Ascending aorta (tissue), 2 donors: ENCODE measurements around the gene MYL7. TPM values are rescaled to one million over a fixed set of nuclear protein-coding genes. Genes with fewer than 3 reads are reported as not detected.

Experiments used
- DNase-seq, 2 donors: peaks; one replicate each; pipeline ENCODE4 v3.0.0-alpha.2; 2019; ENCODE audit warnings: low spot score in 2 of 2
- H3K27ac ChIP-seq, 2 donors: fragments of 200-600 bp; sonication (generic); one replicate each; pipeline ENCODE4 v1.5.1; 2016 to 2017; ENCODE audit warnings: mild to moderate bottlenecking in 1 of 2
- H3K27me3 ChIP-seq: fragments of 200-600 bp; sonication (generic); one replicate; pipeline ENCODE4 v1.5.1; 2017
- H3K36me3 ChIP-seq, 2 donors: fragments of 200-600 bp; sonication (generic); one replicate each; pipeline ENCODE4 v1.5.1; 2016
- H3K4me1 ChIP-seq, 2 donors: fragments of 200-600 bp; sonication (generic); one replicate each; pipeline ENCODE4 v1.5.1; 2016 to 2017; ENCODE audit warnings: mild to moderate bottlenecking in 1 of 2
- H3K4me3 ChIP-seq, 2 donors: fragments of 200-600 bp; sonication (generic); one replicate each; pipeline ENCODE4 v1.5.1; 2016 to 2017; ENCODE audit warnings: mild to moderate bottlenecking in 1 of 2
- H3K9me3 ChIP-seq, 2 donors: fragments of 200-600 bp; sonication (generic); one replicate each; pipeline ENCODE4 v1.5.1; 2016
- intact Hi-C: fragments of 100-400 bp; cut with DNase I; formaldehyde crosslinking; loops from one replicate; pipeline ENCODE4 v1.15.1; 2023
- total RNA-seq: library from RNA; depleted of rRNA; stranded (reverse); fragments of >200 nt; gene quantifications from one replicate; pipeline ENCODE4 v1.1.0, GENCODE V29; 2016
- TF ChIP-seq, protein P1 (sequence below), 3 experiments: fragments of 200-600 bp in 2 of 3; fragments of 450-650 bp in 1 of 3; sonication (generic) in 2 of 3; IDR thresholded peaks; one replicate each; pipeline ENCODE4 v1.5.1; 2016 to 2019; ENCODE audit warnings: antibody characterized with exemption in 3 of 3, mild to moderate bottlenecking in 1 of 3, moderate library complexity in 1 of 3

The MYL7 gene
- total RNA-seq, 1 donor from 2014 or later = not detected

GRCh38 chr7:44107116-44107960 is 33.8 kb downstream of the MYL7 start:
- no peak for DNase-seq
- no peaks in the 10 kb centered on the region for H3K9me3 ChIP-seq
- TF ChIP-seq, protein P1, sequence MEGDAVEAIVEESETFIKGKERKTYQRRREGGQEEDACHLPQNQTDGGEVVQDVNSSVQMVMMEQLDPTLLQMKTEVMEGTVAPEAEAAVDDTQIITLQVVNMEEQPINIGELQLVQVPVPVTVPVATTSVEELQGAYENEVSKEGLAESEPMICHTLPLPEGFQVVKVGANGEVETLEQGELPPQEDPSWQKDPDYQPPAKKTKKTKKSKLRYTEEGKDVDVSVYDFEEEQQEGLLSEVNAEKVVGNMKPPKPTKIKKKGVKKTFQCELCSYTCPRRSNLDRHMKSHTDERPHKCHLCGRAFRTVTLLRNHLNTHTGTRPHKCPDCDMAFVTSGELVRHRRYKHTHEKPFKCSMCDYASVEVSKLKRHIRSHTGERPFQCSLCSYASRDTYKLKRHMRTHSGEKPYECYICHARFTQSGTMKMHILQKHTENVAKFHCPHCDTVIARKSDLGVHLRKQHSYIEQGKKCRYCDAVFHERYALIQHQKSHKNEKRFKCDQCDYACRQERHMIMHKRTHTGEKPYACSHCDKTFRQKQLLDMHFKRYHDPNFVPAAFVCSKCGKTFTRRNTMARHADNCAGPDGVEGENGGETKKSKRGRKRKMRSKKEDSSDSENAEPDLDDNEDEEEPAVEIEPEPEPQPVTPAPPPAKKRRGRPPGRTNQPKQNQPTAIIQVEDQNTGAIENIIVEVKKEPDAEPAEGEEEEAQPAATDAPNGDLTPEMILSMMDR (IDR thresholded peaks at IDR 0.05) = peak in 1 of 3 experiments; percentile 5
- intact Hi-C loops = no loop called here
- H3K36me3 ChIP-seq = peaks cover 56 to 64% of the 10 kb centered on the region in 2 donors
- H3K4me3 ChIP-seq = peak overlapping the region; percentile 63 to 88
- no peaks in the 10 kb centered on the region for H3K27me3 ChIP-seq
- peaks cover 49 to 62% of the 10 kb centered on the region in 2 donors for H3K4me1 ChIP-seq
- H3K27ac ChIP-seq = peak overlapping the region; percentile 99 to 100

DNA sequence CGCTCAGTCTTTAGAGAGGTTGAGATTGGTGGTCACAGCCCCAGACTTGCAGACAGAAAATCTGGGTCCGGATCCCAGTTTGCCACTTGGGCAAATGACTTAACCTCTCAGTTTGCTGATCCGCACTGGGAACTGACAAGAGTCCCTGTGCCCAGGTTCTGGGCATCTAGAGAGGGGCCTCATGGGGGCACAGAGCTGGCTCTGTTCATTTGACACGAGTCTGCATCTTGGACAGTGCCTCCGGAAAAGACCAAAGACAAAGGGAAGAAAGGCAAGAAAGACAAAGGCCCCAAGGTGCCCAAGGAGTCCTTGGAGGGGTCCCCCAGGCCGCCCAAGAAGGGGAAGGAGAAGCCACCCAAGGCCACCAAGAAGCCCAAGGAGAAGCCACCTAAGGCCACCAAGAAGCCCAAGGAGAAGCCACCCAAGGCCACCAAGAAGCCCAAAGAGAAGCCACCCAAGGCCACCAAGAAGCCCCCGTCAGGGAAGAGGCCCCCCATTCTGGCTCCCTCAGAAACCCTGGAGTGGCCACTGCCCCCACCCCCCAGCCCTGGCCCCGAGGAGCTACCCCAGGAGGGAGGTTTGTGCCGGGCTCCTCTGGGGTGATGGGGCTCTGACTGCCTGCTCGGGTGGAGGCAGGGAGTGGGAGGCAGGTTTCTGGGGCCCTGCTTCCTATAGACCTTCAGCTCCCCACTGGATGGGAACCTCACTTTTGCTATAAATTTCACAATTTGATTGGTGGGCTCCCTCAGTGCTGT is 34.6 kb downstream of the MYL7 start:
- peaks cover 48 to 56% of the 10 kb centered on the region in 2 donors for H3K36me3 ChIP-seq
- peaks cover 55 to 68% of the 10 kb centered on the region in 2 donors for H3K4me1 ChIP-seq
- H3K27ac ChIP-seq = peak overlapping the region; percentile 99 to 100
- intact Hi-C loops = no loop called here
- TF ChIP-seq, protein P1 (IDR thresholded peaks at IDR 0.05) = no peak
- DNase-seq = no peak
- peak overlapping the region; percentile 63 to 88 for H3K4me3 ChIP-seq
- no peaks in the 10 kb centered on the region for H3K9me3 ChIP-seq
- no peaks in the 10 kb centered on the region for H3K27me3 ChIP-seq

DNA sequence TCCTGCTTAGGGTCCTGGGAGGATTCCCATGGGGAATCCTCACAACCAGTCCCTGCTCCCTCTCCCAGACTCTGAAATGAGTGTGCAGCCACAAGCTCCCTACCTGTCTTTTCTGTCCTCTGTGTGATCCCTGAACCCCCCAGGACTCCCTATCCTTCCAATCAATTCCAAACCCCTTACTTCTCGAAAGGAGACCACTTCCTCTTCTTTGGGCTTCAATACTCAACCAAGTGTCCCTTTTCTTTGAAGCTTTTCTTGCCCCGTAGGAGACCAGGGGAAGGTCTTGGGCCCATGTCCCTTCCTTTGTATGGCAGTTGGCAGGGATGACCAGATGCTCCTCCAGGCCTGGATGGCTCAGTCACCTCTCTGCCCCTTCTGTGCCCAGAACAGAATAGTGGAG is 35.3 kb downstream of the MYL7 start:
- Histone ChIP-seq H3K27ac (peak overlapping the region; percentile 99 to 100), H3K36me3 (peaks cover 41 to 49% of the 10 kb centered on the region in 2 donors), H3K4me3 (peak overlapping the region; percentile 63 to 88), H3K27me3 (no peaks in the 10 kb centered on the region), H3K9me3 (no peaks in the 10 kb centered on the region), H3K4me1 (peaks cover 62 to 71% of the 10 kb centered on the region in 2 donors)
- TF ChIP-seq, protein P1 (IDR thresholded peaks at IDR 0.05) = no peak
- DNase-seq = no peak
- intact Hi-C loops = loop anchor here (1.0 kb wide), 1 partner anchor 17 kb away; the partner anchor contains the start of gene POLD2

- H3K9me3 ChIP-seq = no peaks in the 10 kb centered on the region
- peak in 1 of 2 donors; percentile 87 for DNase-seq
Measured at GRCh38 chr7:44104860-44105771, 36.0 kb downstream of the MYL7 start.

More at GRCh38 chr7:44104860-44105771, 36.0 kb downstream of the MYL7 start:
- H3K27ac ChIP-seq = peak overlapping the region; percentile 99 to 100
- TF ChIP-seq, protein P1 (IDR thresholded peaks at IDR 0.05) = peak in 1 of 3 experiments; percentile 23
- H3K27me3 ChIP-seq = no peaks in the 10 kb centered on the region
- peak overlapping the region; percentile 63 to 88 for H3K4me3 ChIP-seq
- H3K4me1 ChIP-seq = peaks cover 58 to 78% of the 10 kb centered on the region in 2 donors
- peaks cover 34 to 42% of the 10 kb centered on the region in 2 donors for H3K36me3 ChIP-seq
- intact Hi-C loops = loop anchor here (1.0 kb wide), 1 partner anchor 18 kb away; the partner anchor contains the start of gene POLD2
